Suprapubic skin (tissue), 4 donors: ENCODE data around the gene IL19.

Experiments used
- CTCF ChIP-seq, 2 donors: fragments of 200-600 bp in 1 of 2; fragments of 450-650 bp in 1 of 2; sonication (generic) in 1 of 2; IDR thresholded peaks; one replicate each; pipeline ENCODE4 v1.5.1; 2016 to 2019; ENCODE audit warnings: antibody characterized with exemption in 2 of 2, mild to moderate bottlenecking in 1 of 2, moderate library complexity in 1 of 2
- POLR2A ChIP-seq, 2 donors: fragments of 450-650 bp; IDR thresholded peaks; one replicate each; pipeline ENCODE4 v1.6.1; 2017; ENCODE audit warnings: antibody characterized with exemption in 2 of 2, mild to moderate bottlenecking in 2 of 2, moderate library complexity in 2 of 2
- POLR2AphosphoS5 ChIP-seq, 3 donors: sonication (generic); formaldehyde crosslinking; IDR thresholded peaks; one replicate each; pipeline ENCODE4 v1.6.1; 2017; ENCODE audit warnings: antibody characterized with exemption in 3 of 3

- TF ChIP-seq CTCF (IDR thresholded peaks at IDR 0.05) (no peak), POLR2AphosphoS5 (IDR thresholded peaks at IDR 0.05) (no peak), POLR2A (IDR thresholded peaks at IDR 0.05) (no peak)
Observed at GRCh38 chr1:206748348-206749030, 22.1 kb upstream of the IL19 start.
